Retina (tissue), 1 donor: Measurements from ENCODE around the gene AFAP1.

Experiments
- DNase-seq: peaks from one replicate; pipeline ENCODE4 v3.0.0-alpha.2; 2016

Gene AFAP1

DNA sequence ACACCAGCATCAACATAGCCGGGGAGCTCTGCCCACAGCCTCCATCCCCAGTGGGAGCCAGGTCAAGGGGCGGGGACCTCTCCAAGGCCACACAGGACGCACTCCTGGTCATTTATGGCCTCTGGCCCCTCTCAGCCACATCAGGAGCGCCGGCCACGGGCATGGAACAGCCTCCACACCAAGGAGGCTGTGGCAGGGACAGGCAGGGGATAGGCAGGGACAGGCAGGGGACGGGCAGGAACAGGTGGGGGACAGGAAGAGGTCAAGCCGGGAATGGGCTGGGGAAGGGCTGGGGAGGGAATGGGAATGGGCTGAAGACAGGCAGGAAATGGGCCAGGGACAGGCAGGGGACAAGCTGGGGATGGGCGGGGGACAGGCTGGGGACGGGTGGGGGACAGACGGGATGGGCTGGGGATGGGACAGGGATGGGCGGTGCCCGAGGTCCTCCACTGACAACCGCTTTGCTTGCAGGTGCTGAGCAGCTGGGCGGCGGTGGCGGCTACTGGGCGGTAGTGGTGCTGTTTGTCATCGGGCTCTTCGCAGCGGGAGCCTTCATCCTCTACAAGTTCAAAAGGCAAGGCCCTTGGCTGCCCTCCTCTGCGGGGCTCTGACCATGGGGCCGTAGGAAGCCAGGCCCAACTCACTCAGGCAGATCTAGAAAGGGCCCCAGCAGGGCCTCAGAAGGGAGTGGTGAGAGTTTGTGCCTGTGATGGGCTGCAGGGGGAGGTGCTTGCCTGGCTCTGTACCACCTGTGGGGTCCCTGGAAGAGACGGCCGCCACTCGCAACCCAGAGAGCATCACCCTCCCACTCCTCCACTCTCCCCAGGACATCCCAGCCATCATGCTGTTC lies 205.6 kb downstream of the AFAP1 start:
- DNase-seq, result no peak

DNA sequence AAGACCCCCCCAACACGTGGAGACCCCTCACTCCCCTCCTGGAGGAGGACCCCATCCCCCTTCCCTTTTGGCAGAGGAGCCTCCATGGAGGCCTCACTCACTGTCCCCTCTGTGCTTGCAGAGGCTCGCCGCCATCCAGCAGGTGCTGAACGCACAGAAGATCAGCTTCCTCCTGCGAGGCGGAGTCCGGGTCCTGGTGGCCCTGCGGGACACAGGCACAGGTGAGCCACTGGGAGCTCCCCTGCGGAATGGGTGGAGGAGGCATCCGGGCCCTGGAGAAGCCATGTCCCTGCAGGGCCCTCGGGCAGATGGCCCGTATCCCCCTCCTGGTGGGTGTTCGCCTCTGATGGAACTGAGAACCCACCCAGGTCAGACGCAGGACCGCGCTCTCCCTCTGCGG lies 206.5 kb downstream of the AFAP1 start:
- DNase-seq, result no peak

- no peak for DNase-seq
Observed at GRCh38 chr4:7732263-7732662, 207.4 kb downstream of the AFAP1 start.

- no peak for DNase-seq
Observed at GRCh38 chr4:7731437-7731836, 208.2 kb downstream of the AFAP1 start.

GRCh38 chr4:7727749-7728148 lies 211.9 kb downstream of the AFAP1 start:
- DNase-seq, result no peak

GRCh38 chr4:7726665-7727413 lies 212.8 kb downstream of the AFAP1 start:
- no peak for DNase-seq

DNA sequence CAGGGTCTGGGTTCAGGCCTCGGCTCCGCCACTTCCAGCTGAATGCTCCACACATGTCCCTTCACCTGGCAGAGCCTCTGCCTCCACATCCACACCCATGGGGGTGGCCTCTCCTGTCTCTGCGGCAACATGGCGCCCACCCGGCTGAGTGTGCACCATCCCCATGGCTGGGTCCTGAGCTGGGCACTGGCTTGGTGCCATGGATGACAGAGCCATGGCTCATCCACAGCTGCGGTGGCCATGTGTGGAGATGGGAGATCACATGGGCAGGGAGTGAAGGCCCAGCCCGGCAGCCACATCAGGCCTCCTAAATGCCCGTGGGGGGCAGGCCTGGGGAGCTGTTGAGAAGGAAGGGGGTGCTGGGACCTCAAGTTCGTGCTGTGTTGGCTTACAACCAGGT lies 213.7 kb downstream of the AFAP1 start:
- DNase-seq, result no peak

GRCh38 chr4:7723625-7724024 lies 216.0 kb downstream of the AFAP1 start:
- DNase-seq, result no peak

- no peak for DNase-seq
Observed at GRCh38 chr4:7722766-7723387, 216.8 kb downstream of the AFAP1 start.

GRCh38 chr4:7721984-7722551 lies 217.6 kb downstream of the AFAP1 start:
- DNase-seq, result no peak

DNA sequence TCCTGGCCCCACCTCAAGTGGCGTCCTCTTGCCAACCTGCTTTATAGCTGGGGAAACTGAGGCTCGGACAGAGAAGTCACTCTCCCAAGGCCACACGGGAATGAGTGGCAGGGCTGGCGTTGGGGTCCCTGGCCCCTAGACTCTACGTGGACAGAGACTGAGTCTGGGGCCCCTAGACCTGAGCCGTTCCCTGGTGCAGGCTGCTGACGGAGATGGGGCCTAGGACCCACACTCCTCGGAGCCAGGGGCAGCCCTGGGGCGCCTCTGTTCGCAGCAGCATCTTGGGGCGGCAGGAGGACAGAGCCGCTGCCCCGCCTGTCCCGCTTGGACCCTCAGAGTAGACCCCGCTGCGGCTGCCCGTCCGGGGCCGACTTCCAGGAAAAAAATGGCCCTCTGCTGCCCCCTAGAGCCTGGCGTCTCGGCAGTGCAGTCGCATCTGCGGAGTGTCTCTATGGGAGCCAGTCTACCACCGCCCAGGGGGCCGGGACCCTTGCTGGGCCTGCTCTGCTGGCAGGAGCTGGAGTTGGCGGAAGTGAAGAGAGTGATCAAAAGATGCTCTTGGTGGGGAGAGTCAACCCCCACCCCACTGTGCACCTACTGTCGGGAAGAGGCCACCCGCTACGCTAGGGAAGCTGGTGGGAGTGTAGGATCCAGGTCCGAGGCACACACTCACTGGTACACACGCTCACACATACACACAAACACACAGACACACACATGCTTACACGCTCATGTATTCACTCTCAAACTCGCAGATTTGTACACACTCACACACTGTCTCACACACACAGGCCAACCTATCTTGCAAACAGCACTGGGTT lies 220.1 kb downstream of the AFAP1 start:
- peak; percentile 89 for DNase-seq

DNA sequence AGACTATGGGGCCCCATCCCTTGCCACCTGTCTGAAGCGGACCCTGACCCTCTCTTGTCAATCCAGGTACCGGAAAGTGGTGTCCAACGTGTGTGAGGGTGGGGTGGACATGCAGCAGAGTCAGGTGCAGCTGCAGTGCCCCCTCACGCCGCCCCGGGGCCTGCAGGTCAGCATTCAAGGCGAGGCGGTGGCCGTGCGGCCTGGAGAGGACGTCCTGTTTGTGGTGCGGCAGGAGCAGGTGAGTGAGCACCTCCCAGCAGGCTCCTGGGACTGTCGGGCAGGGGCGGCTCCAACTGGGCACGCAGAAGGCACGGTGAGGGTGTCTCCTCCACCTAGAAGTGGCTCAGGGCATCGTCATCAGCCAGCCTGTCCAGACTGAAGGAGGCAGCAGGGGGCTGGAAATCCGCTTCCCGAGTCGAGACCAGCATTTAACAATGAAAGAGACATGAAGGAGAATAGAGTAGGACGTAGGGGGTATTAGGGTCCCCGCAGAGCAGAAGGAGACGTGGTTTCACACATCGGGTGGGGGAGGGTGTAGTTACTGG lies 221.6 kb downstream of the AFAP1 start:
- no peak for DNase-seq

- no peak for DNase-seq
Observed at GRCh38 chr4:7717161-7717560, 222.5 kb downstream of the AFAP1 start.

DNA sequence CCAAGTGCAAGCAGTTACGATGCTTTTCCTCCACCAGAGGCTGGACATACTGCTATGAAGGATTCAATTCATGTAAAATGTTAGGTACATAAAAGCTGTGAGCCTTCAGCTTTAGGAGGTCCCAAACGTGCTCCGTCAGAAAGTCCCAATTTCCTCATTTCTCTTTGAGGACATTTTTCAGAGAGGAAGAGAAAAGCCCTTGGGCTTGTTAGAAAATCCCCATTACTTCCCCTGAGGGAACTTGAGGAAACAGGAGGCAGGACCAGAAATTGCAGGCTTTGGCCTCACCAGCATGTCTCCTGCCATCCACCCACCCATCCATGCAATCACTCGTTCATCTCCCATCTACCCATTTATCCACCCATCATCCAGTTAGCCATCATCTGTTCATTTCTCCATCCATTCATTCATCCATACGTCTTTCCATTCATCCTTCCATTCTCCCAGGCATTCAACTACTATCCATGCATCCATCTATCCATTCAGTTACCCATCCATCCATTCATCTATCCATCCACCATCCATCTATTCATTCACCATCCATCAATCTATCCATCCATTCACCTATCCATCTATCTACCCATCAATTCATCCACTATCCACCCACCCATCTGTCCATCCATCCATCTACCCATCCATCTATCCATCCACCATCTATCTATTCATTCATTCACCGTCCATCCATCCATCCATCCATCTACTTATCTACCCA lies 223.5 kb downstream of the AFAP1 start:
- DNase-seq, result no peak

DNA sequence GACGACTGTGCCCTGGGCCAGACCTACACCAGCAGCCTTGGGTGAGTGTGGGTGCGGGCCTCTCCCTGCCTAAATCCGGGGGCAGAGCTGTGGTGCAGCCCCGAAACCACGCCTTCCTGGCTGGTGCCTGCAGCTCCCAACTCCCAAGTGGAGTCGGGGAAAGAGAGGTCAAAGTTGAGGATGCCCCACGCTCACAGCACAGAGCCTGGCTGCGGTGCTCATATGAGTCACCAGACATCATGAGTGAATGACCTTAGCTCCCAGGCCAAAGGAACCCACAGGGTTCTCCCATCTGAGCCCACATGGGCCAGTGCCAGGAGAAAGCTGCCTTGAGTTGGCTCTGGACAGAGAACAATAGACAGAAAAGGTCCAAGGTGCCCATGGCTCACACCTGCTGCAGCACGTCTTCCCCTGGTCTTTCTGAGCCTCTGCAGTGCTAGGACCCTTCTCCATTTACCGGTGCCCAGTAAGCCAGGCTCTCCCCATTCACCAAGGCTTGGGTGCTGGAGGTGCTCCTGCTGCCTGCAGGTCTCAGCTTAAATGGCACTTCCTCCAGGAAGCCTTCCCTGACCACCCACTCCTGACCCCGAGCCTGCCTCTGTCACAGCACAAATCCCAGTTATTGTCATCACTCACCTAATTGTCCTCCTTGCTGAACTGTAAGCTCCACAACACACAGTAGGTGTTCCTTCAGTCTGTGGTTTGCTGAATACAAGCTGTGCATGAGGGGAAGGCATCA lies 224.2 kb downstream of the AFAP1 start:
- no peak for DNase-seq

GRCh38 chr4:7714738-7715137 lies 224.9 kb downstream of the AFAP1 start:
- no peak for DNase-seq

GRCh38 chr4:7714176-7714575 lies 225.5 kb downstream of the AFAP1 start:
- no peak for DNase-seq

DNA sequence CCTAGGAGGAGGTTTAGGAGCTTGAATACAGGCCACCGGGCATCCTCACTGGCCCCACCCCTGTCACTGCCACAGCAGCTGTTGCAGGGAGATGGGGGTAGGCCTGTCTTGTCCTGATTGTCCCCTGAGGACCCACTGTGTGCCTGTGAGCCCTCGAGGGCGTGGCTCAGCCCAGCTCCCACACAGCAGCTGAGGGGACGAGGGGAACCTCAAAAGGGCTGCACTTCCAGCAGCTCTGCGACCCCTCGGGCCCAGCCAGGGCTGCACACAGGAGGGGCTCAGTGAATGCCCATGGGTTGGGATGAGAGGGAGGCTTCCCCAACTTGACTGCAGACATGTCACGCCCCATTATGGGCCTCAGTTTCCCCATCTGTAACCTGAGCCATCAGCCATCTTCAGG lies 225.9 kb downstream of the AFAP1 start:
- no peak for DNase-seq

DNA sequence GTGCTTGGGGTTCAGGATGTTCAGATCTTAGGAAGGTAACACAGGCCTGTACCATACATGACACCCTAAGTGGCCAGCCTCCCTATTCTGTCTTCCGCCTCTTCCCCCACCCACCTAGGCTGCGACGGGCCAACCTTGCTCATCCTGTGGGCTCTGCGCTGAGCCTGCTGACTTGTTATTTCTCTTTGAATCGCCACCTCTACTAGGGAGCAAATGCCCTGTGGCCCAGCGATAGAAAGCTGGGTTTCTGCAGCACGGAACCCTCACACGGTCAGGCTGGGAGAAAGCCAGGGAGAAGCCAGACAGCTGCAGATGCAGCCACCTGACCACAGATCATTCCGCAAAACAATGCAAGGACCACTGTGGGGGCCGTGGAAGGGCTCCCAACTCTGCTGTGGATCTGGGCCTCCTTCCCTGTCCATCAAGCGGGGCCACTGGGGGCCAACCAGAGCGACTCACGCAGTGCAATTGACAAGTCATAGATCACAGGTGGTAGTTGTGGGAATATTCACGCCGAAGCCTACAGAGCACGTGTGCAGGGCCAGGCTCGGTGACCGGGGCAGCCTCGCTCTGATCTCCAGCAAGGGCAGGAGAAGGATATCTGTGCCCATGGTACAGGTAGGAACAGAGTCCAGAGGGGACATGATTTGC lies 227.5 kb downstream of the AFAP1 start:
- no peak for DNase-seq

DNA sequence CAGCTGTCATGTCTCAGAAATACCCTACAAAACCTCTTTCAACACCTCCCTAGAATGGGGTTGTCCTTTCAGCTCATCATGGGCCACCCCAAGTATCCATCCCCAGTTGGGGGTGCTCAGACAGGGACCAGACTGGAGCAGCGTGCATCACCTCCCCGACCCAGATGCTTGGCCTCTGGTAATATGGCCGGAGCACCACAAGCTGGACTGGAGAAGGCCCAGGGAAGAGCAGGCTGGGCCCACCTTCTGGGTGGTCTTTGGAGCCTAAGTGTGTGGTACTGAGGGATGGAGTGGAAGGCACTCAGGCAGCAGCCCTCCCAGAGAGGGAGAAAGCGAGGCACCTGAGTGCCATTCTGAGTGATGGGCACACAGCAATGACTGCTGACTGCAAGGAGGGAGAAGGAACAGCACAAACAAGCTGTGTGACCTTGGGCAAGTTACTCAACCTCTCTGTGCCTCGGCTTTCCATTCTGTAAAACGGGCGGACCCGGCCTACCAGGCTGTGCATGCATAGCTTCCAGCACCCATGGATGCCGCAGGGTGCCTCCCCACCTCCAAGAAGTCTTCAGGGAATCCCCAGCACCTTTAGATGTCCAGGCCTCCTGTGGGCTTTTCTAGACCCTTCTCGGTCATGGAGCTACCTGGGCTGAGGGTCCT lies 228.2 kb downstream of the AFAP1 start:
- no peak for DNase-seq
